Astrocyte (in vitro differentiated cells and primary cell): Measurements from ENCODE around the gene EPHB2.

Experiments used
- CTCF ChIP-seq: IDR thresholded peaks from 2 replicates; pipeline ENCODE4 v1.5.1; 2011; ENCODE audit warnings: low read depth, mild to moderate bottlenecking, inconsistent platforms, low read length, moderate library complexity; ENCODE audit not compliant: insufficient read depth
- EZH2 ChIP-seq: IDR thresholded peaks from 2 replicates; pipeline ENCODE4 v1.6.1; 2012; ENCODE audit warnings: mild to moderate bottlenecking, low read length, inconsistent platforms; ENCODE audit not compliant: insufficient read depth

GRCh38 chr1:22801347-22801746 lies 90.7 kb downstream of the EPHB2 start:
- TF ChIP-seq CTCF = no peak
- TF ChIP-seq EZH2 = no peak
